MM.1S (cell line): ENCODE data around the gene LONRF2.

ENCODE experiments used
- CTCF ChIP-seq: fragments of 300-600 bp; sonication (generic); IDR thresholded peaks from 2 replicates; pipeline ENCODE4 v1.5.1; 2016; ENCODE audit warnings: antibody characterized with exemption, low read length, mixed read lengths
- EZH2 ChIP-seq: fragments of 300-600 bp; sonication (generic); optimal IDR thresholded peaks from 2 replicates; pipeline ENCODE3; 2017; ENCODE audit warnings: low read depth, mild to moderate bottlenecking, antibody characterized with exemption, low read length, mixed read lengths
- EZH2phosphoT487 ChIP-seq: fragments of 300-600 bp; sonication (generic); IDR thresholded peaks from 2 replicates; pipeline ENCODE4 v1.6.1; 2018; ENCODE audit warnings: antibody characterized with exemption, low read length

GRCh38 chr2:100294162-100294497, 28.2 kb downstream of the LONRF2 start:
- no peak for TF ChIP-seq CTCF
- TF ChIP-seq EZH2 = no peak
- TF ChIP-seq EZH2phosphoT487 = no peak
